GM21723 (cell line): ENCODE data around the gene PHF12.
"Not testable (repeated sequence)": the region's sequence is repeated elsewhere in the genome, so short reads cannot be mapped to it uniquely, and the experiment has no call there.

Experiments
- ATAC-seq: cut with Tn5 transposase; IDR thresholded peaks from one replicate; pipeline ENCODE4 v1.9.1; 2021; ENCODE audit warnings: mild to moderate bottlenecking, moderate library complexity; ENCODE audit not compliant: unreplicated experiment

Gene PHF12

DNA sequence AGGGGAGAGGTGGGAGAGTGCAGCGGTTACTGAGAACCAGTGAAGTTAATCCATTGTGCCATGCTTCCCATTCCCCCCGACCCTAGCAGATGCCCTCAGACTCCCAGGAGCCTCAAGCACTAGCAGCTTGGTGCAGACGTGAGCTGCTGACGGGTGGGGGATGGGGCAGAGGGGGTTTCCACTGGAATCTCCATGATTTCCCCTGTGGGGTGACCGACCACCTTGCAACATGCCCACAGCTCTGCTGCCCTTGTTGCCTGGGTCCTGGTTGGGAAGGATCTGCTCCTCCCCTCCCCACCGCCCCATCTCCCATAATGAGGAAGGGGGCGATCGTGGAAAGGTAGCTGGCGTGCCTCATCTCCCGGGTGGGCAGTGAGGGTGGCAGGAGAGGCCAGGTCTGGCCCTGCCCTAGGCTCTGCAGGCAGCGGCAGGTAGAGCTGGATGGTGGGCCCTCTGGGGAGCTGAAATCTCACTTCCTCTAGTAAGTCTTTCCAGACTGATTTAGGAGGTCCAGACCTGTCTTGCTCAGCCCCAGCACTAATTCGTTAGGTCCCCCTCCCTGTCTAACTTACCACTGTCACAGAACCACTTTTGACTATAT, 63.3 kb downstream of the PHF12 start:
- ATAC-seq: no peak

DNA sequence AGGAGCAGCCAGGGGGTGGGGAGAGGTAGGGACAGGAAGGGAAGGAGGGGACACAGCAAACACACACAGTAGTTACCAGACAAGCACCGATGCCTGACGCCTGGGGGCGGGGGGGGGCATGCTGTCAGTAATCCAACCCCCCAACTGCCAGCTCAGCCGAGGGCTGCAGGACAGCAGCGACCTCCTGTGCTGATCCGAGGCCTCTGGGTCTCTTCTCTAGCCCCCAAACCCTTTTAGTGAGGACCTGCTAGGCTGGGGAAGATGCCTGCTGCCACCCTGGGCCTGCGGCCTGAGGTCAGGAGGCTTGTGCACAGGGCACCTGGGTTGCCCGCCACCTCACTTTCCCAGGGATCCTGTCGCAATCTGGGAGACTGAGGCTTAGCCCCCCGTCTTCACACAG, 65.4 kb downstream of the PHF12 start:
- no peak for ATAC-seq

DNA sequence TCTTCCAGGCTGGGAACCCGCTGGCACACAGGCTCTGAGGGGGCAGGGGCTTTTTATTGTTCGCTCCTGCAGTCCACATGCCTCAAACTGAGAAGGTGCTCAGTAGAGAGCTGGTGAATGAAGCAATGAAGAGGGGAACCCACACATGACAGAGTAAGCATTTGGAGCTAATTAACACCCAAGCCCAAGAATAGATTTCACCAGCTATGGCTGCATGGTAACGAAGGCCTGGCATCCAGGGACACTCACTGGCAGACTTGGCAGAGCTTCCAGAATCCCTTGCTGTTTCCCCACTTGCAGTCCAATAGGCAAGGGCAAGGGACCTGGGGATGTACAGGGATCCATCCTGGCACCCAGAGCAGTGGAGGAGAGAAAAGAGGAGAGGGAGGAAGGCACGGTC, 66.0 kb downstream of the PHF12 start:
- no peak for ATAC-seq

DNA sequence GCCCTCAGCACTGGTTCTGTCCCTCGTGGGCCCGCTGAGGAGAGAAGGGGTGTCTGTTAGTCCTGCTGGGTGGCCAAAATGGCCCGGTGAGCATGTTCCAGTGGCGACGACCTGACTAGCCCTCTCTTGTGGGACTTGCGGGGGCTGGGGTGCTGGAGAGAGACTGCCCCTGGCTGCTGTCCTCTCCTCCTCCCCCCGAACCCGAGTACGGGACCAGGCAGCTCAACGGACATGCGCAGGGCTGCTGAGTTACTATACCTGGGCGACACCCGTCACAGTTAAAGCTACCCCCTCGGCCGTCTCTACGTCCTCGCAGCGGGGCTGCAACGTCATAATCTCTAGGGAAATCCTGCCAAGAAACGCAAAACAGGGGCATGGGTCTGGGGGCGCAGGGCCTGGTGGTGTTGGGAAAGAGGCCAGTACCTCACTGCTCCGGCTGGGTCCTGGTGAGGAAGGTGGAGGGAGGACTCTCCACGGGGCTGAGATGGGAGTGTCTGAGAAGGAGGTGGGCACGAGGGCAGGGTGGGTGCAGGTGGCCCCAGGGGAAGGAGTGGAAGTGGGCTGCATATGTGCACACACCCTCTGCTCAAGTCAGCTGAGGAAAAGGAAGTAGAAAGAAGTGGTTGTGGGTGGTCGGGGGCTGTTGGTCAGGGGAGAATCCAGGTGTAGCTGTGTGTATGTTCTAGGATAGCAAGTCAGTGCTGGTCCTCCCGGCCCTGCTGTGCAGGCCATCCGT, 67.2 kb downstream of the PHF12 start:
- ATAC-seq: no peak

DNA sequence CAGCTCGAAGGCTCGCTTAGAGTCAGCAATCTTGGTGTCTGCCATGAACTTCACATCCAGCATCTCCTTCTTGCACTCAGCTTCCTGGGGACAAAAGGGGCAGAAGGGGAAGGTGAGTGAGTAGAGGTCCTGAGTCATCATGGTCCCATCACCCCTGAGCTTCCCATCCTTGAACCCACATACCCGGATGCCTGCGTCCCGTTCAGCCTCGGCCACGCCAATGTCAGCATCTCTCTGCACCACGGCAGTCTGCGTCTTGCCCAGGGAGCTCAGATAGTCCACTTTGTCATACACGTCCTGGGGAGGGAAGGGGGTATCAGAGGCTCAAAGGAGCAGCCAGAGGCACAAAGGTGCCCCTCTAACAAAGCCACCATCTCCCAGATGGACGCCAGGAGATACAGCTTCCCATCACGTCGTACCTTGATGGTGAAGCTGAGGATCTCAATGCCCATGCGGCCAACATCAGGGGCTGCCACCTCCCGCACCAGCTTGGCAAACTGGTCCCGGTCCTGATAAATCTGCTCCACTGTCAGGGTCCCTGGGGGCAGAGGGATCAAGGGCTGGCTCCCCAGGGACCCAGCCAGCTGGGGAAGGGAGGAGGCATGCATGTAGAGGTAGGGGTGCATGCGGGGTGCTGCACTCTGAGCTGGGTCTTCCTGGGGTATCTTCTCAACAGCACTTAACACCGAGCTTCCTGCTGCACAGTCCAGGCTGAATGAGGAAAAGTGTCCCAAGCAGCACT, 69.0 kb downstream of the PHF12 start:
- no peak for ATAC-seq

DNA sequence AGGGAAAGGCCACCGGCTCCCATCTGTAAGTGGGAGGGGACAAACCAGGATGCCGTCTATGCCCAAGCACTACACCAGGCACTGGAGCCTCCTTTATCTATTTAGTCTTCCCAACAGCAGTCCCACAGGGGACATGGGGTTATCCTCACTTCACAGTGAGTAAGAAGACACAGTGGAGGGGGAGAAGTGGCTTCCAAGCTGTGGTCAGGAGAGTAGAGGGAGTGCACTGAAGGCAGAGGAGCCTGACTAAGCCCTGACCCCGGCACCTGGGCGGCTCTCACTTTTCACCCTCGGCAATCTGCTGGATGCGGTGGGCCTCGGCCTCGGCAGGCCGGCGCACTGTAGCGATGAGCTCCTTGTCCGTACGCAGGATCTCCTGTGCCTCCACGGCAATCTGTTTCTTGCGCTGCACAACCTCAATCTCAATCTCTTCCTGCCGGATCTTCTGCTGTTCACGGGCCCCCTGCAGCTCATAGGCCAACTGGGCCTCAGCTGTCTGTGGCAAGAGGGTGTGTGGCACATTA, 69.7 kb downstream of the PHF12 start:
- ATAC-seq: no peak

DNA sequence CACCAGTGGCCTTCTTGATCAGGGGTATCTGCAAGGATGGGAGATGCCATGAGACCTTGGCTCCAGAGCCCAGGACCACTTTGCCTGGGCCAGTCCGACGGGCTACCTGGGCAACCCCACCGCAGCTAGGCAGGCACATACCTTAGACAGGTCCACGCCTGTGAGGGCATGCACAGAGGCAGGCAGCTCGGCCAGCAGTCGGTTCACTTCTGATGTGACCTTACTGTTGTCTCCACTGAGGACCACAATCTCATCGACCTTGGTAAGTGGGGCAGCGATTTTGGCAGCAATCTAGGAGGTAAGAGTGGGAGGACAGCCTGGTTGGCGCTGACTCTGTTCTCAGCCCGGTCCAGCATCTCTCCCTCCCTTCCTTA, 70.8 kb downstream of the PHF12 start:
- no peak for ATAC-seq

DNA sequence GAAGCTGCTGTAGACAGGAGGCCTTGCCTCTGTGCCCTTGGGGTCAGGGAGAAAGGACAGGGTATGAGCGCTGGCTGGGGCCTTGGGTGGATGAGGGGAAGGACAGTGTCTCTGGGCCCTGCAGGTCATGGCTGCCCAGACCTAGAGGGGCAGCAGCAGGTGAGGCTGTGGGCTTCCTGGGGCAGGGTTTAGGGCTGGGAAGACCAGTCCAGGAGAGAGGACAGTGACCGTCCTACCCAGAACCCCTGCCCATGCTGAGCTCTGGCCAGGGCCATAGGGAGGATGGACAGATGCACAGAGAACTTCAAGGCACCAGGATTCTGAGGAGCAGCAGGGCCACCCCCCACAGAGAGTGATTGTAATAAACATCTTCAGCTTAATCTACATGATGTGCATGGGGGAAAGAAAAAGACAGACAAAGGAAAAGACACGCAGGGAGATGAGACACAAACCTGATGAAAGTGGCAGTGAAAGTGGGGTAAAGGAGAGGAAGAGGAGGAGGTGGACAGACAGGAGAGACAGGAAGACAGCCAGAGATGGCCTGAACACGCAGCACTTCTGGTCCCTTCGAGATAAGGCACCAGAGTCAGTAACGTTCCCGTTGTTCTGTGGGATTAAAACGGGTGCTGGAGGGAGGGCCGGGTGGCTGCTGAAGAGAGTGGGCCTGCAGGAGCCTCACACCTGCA, 71.3 kb downstream of the PHF12 start:
- no peak for ATAC-seq

DNA sequence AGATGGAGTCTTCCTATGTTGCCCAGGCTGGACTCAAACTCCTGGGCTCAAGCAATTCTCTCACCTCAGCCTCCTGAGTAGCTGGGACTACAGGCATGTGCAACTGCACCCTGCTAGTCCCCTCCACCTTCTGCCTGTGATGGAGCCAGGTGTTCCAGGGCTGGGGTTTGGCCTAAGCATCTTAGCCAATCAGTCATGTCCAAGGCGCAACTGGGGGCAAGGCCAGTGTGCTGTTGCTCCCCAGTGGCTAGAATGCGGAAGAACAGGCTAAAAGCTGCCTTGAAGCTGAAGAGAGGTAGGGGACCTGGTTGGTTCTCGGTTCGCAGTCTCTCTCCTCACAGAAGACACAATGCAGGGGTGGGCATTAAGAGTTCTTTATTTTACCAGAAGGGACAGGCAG, 72.3 kb downstream of the PHF12 start:
- no peak for ATAC-seq

DNA sequence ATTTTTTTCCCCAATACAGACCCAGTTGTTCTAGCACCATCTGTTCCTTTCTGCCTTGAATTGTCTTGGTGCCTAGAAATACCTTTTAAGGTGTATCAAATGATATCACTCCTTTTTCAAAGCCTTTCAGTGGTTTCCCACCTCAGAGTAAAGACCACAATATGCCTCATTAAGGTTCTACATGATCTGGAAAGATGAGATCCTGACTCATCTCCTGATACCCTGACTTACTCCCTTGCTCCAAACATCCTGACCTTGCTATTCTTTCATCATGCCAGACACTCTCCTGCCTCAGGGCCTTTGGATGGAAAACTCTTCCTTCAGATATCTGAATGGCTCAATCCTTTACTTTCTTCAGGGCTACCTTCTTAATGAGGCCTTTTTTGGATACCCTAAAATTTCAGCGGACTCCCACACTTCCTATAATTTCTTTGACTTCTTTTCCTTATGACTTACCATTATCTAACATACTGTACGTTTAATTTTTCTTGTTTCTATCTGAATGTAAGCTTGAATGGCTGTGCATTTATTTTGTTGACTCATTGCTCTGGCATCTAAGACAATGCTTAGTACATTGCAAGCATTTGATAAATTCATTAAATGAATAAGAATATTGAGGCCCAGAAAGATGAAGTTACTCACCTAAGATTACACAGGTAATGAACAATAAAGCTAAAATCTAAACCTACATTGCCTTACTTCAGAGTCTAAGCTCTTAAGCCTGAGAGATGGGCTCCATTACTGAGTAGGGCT, 73.0 kb downstream of the PHF12 start:
- no peak for ATAC-seq

DNA sequence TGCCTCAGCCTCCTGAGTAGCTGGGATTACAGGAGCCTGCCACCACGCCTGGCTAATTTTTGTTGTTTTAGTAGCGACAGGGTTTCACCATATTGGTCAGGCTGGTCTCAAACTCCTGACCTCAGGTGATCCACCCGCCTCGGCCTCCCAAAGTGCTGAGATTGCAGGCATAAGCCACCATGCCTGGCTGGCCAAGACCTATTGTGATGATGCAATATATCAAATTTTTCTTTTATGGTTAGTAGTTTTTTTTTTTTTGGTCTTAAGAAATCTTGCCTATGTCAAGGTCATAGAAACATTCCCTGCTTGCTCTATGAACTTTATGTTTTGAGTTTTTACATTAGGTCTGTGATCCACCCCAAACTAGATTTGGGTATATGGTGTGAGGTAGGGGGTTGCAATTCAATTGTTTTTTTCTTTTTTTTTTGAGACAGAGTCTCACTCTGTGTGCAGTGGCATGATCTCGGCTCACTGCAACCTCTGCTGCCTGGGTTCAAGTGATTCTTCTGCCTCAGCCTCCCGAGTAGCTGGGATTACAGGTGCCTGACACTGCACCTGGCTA, 74.1 kb downstream of the PHF12 start:
- not testable (repeated sequence) for ATAC-seq

DNA sequence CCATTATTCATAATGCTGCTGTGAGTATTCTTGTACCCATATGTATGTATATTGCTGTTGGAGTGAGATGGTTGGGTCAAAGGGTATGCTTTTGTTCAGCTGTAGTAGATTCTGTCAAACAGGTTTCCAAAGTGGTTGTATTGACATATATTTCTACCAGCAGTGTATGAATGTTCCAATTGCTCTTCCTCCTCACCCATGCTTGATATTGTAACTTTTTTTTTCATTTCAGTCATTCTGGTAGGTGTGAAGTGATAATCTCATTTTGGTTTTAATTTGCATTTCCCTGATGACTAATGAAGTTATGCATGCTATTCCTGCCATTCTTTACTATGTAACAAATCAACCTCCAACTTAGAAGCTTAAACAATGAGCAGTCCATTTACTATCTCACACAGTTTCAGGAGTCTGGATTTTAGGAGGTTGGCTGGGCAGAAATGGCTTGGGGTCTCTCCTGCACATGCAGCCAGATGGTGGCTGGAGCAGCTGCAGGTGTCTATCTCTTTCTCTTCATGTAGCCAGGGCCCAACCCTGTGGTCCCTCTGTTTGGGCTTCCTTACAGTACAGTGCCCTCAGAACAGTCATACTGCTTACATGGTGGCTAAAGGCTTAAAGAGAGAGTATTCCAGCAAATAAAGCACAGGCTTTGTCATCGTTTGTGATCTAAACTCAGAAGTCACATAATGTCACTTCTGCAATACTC, 75.3 kb downstream of the PHF12 start:
- no peak for ATAC-seq

DNA sequence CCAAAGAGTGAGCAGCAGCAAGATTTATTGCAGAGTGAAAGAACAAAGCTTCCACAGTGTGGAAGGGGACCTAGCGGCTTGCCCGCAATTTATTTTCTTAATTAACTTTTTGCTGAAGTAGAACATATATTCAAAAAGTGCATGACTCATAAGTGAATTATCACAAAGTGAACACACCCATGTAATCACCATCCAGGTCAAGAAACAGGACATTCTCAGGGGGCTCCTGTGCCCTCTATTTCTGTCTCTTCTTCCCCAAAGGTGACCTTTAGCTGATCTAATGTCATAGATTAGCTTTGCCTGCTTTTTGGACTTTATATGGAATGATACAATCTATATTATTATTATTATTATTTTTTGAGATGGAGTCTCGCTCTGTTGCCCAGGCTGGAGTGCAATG, 76.6 kb downstream of the PHF12 start:
- no peak for ATAC-seq

DNA sequence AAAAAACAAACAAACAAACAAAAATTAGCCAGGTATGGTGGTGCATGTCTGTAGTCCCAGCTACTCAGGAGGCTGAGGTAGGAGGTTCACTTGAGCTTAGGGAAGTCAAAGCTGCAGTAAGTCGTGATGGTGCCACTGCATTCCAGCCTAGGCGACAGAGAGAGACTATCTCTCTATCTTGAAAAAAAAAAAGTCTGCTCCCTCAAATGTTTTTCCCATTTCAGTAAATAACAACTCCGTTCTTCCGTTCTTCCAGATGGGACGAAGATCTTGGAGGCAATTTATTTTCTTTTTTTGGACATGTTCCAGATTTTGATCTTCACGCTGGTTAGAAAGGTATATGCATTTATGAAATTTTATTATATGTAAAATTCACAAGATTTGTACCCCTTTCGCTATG, 77.5 kb downstream of the PHF12 start:
- no peak for ATAC-seq

DNA sequence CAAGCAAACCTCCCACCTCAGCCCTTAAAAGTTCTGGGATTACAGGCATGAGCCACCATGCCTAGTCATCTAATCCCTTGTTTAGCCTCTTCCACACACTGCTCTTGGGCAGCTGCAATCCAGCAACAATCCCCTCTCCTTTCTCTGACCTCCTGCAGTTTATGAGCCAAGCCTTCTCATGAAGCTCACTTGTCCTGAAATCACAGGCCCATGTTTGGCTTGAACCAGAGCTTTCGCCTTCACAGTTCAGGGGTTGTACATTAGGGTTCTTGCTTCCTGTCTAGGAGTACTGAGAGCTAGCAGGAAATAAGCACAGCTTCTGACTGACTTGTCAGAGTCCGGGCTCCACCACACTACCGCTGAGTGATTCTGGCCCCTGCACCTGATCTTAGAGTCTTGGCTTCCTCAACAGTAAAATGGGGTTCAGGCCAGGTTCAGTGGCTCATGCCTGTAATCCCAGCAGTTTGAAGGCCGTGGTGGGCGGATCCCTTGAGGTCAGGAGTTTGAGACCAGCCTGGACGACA, 80.2 kb downstream of the PHF12 start:
- peak; percentile 95 for ATAC-seq

DNA sequence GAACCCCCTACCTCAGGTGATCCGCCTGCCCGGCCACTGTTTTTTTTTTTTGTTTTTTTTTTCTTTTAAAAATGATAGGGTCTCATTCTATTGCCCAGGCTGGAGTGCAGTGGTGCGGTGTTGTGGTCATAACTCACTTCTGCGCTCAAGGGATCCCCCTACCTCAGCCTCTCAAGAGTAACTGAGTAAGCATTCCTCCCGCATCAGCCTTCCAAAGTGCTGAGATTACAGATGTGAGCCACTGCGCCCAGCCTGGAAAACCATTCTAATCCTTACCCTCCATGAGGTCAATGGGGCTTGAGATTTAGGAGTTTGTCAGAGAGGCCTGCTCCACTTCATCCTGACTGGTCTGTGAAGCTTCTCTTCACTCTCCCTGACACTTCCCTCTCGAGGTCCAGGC, 84.0 kb downstream of the PHF12 start:
- ATAC-seq: no peak

DNA sequence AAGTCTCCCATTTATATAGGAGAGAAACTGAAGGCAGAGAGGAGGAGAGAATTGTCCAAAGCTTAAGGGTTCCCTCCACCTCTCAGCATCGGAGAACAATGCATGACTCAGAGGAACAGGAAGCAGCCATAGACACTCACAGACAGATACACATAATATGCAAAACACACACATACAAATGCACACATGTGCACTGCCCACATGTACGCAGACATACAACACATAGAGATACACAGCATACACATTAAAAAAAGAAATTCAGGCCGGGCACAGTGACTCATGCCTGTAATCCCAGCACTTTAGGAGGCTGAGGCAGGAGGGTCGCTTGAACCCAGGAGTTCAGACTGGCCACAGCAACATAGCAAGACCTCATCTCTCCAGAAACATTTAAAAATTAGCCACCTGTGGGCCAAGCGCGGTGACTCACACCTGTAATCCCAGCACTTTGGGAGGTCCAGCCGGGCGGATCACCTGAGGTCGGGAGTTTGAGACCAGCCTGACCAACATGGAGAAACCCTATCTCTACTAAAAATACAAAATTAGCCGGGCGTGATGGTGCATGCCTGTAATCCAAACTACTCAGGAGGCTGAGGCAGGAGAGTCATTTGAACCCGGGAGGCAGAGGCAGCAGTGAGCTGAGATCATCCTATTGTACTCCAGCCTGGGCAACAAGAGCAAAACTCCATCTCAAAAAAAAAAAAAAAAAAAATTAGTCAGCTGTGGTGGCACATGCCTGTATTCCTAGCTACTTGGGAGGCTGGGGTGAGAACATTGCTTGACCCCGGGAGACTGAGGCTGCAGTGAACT, 85.2 kb downstream of the PHF12 start:
- no peak for ATAC-seq

DNA sequence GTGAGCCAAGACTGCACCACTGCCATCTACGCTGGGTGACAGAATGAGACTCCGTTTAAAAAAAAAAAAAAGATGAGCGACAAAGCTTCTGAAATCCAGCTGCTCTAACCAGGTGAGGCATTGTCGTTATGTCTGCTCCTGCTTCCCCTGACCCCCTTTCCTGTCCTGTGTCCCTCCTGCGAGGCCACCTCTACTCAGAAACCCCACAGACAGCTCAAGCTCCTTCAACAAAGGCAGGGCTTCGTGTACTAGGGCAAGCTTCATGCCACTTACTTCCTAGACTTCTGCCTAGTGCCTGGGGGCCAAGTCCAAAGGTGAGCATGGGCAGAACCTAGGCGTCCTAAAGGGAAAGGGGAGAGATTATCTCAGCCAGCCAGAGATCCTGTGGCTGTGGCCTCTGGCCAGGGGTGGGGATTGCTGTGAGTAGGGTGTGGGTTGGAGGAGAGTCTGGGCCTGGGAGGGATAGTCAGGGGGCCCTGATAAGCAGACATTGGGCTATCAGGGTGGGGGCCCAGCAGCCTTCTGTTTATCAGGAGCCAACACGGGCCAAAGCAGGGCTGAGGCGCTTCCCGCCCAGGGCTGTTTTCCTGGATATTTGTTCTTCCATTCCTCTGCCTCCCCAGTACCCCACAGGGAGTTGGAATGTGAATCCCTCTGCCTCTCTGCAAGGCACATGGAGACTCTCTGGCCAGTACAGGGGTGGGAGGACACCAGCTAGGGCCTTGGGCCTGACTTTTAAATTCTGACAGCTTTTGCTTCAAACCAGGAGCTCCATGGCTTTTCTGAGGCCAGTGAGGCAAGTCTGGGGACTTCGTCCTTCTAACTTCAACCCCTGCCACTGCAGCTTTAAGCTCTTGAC, 86.1 kb downstream of the PHF12 start:
- no peak for ATAC-seq
